HCT116 (cell line): Measurements from ENCODE around the gene MICAL3. TPM values are rescaled to one million over a fixed set of nuclear protein-coding genes. Genes with fewer than 3 reads are reported as not detected.

Source experiments
- ATAC-seq: fragments of 200-7000 bp; cut with Tn5 transposase; 2 replicates; pipeline ENCODE4 v1.9.1; 2020; ENCODE audit warnings: mild to moderate bottlenecking, moderate library complexity
- BruUV-seq: library from RNA; stranded (reverse); fragments of 400-500 nt; replicated peaks from 2 replicates; lab custom pipeline; 2021; lab: Mats Ljungman, UMichigan
- CTCF ChIA-PET: fragments of 300-600 bp; sonication (Branson Sonifier 250); formaldehyde crosslinking; loops from one replicate; lab custom pipeline; 2021; ENCODE audit warnings: antibody characterized with exemption; lab: Charles Lee
- POLR2A ChIA-PET: fragments of 300-600, 350-600 bp; sonication (Branson Sonifier 250); formaldehyde crosslinking; loops from one replicate; lab custom pipeline; 2021; ENCODE audit warnings: antibody characterized with exemption; lab: Charles Lee
- RAD21 ChIA-PET, 2 experiments: fragments of 300-600 bp; sonication (Branson Sonifier 250); formaldehyde crosslinking; loops; one replicate each; lab custom pipeline; 2023; ENCODE audit warnings: low total read pairs in 2 of 2; ENCODE audit not compliant: uncharacterized antibody in 2 of 2, unreplicated experiment in 2 of 2, low non-redundant PET in 1 of 2; lab: Charles Lee
- DNase-seq: peaks from one replicate; pipeline ENCODE4 v3.0.0-alpha.2; 2010; ENCODE audit warnings: low read depth, low spot score
- H2AFZ ChIP-seq: fragments of 200-600 bp; shearing (Covaris generic), sonication (generic); 2 replicates; pipeline ENCODE4 v1.6.1; 2017; ENCODE audit warnings: low read depth, mixed run types, mixed read lengths, antibody characterized with exemption, low read length; ENCODE audit not compliant: poor library complexity, severe bottlenecking
- H3K27ac ChIP-seq: 2 replicates; pipeline ENCODE4 v1.5.1; 2012; ENCODE audit warnings: low read depth, low read length
- H3K27me3 ChIP-seq: fragments of 200-600 bp; sonication (generic); 2 replicates; pipeline ENCODE4 v1.6.1; 2016; ENCODE audit warnings: mixed run types, low read length, mixed read lengths; ENCODE audit not compliant: insufficient read depth
- H3K36me3 ChIP-seq, 2 experiments: fragments of 200-500 bp in 1 of 2; fragments of 200-600 bp in 1 of 2; sonication (Bioruptor generic) in 1 of 2; sonication (generic) in 1 of 2; 2 replicates each; pipeline versions ENCODE4 v1.5.1 to v1.6.1; 2014 to 2016; ENCODE audit warnings: low read length in 2 of 2, inconsistent platforms in 1 of 2, mixed read lengths in 1 of 2, mixed run types in 1 of 2; ENCODE audit not compliant: insufficient read depth in 2 of 2, control insufficient read depth in 1 of 2
- H3K4me1 ChIP-seq, 2 experiments: fragments of 200-600 bp in 1 of 2; sonication (generic) in 1 of 2; 2 replicates each; pipeline versions ENCODE4 v1.5.1 to v1.6.1; 2012 to 2017; ENCODE audit warnings: low read length in 2 of 2, inconsistent platforms in 1 of 2, mild to moderate bottlenecking in 1 of 2, mixed read lengths in 1 of 2, mixed run types in 1 of 2, moderate library complexity in 1 of 2; ENCODE audit not compliant: insufficient read depth in 2 of 2, control insufficient read depth in 1 of 2
- H3K4me2 ChIP-seq: fragments of 200-600 bp; sonication (generic); 2 replicates; pipeline ENCODE4 v1.6.1; 2017; ENCODE audit warnings: mixed run types, low read length, mixed read lengths
- H3K4me3 ChIP-seq, 2 experiments: fragments of 200-600 bp in 1 of 2; sonication (generic) in 1 of 2; replicated peaks in 1 of 2; 2 replicates each; pipeline ENCODE4 v1.5.1; 2011 to 2016; ENCODE audit warnings: low read length in 2 of 2, control low read depth in 1 of 2, low read depth in 1 of 2, mild to moderate bottlenecking in 1 of 2, mixed read lengths in 1 of 2, mixed run types in 1 of 2
- H3K79me2 ChIP-seq: fragments of 200-600 bp; sonication (generic); 2 replicates; pipeline ENCODE4 v1.6.1; 2017; ENCODE audit warnings: mild to moderate bottlenecking, mixed run types, low read length, moderate library complexity, mixed read lengths; ENCODE audit not compliant: insufficient read depth
- H3K9ac ChIP-seq: fragments of 200-600 bp; sonication (generic); 2 replicates; pipeline ENCODE4 v1.6.1; 2016; ENCODE audit warnings: low read length, mixed read lengths
- H3K9me2 ChIP-seq: fragments of 200-600 bp; sonication (generic), shearing (Covaris generic); 2 replicates; pipeline ENCODE4 v1.6.1; 2017; ENCODE audit warnings: mixed run types, mild to moderate bottlenecking, moderate library complexity; ENCODE audit not compliant: insufficient read depth
- H3K9me3 ChIP-seq, 2 experiments: fragments of 200-500 bp in 1 of 2; fragments of 200-600 bp in 1 of 2; sonication (Bioruptor generic) in 1 of 2; sonication (generic) in 1 of 2; 2 replicates each; pipeline ENCODE4 v1.6.1; 2014 to 2017; ENCODE audit warnings: low read length in 2 of 2, mixed read lengths in 2 of 2, inconsistent platforms in 1 of 2, low read depth in 1 of 2, mild to moderate bottlenecking in 1 of 2, mixed run types in 1 of 2, moderate library complexity in 1 of 2; ENCODE audit not compliant: control insufficient read depth in 1 of 2, insufficient read depth in 1 of 2
- H4K20me1 ChIP-seq: fragments of 200-600 bp; sonication (generic), shearing (Covaris generic); 2 replicates; pipeline ENCODE4 v1.6.1; 2017; ENCODE audit warnings: mixed run types, mild to moderate bottlenecking, moderate library complexity; ENCODE audit not compliant: insufficient read depth
- CBX3 ChIP-seq: IDR thresholded peaks from 2 replicates; pipeline ENCODE4 v1.6.1; 2012; ENCODE audit warnings: low read depth
- CEBPB ChIP-seq: IDR thresholded peaks from 2 replicates; pipeline ENCODE4 v1.6.1; 2012; ENCODE audit warnings: low read depth
- EGR1 ChIP-seq: IDR thresholded peaks from 2 replicates; pipeline ENCODE4 v1.6.1; 2012; ENCODE audit warnings: low read depth
- ELF1 ChIP-seq: IDR thresholded peaks from 2 replicates; pipeline ENCODE4 v1.6.1; 2012; ENCODE audit warnings: low read depth, borderline replicate concordance
- EZH2 ChIP-seq: fragments of 200-600 bp; sonication (generic); IDR thresholded peaks from 2 replicates; pipeline ENCODE4 v1.6.1; 2017; ENCODE audit warnings: antibody characterized with exemption, mixed run types
- EZH2phosphoT487 ChIP-seq: fragments of 200-600 bp; IDR thresholded peaks from 2 replicates; pipeline ENCODE4 v1.6.1; 2018; ENCODE audit warnings: antibody characterized with exemption, borderline replicate concordance
- FOSL1 ChIP-seq: IDR thresholded peaks from 2 replicates; pipeline ENCODE4 v1.6.1; 2012; ENCODE audit warnings: low read depth
- POLR2A ChIP-seq: IDR thresholded peaks from 2 replicates; pipeline ENCODE4 v1.7.0; 2011; ENCODE audit warnings: borderline replicate concordance; ENCODE audit not compliant: insufficient read depth, insufficient read length; ENCODE audit errors: extremely low read depth
- SIN3A ChIP-seq: IDR thresholded peaks from 2 replicates; pipeline ENCODE4 v1.6.1; 2012; ENCODE audit warnings: low read depth
- SP1 ChIP-seq: IDR thresholded peaks from 2 replicates; pipeline ENCODE4 v1.6.1; 2012; ENCODE audit warnings: low read depth
- SRF ChIP-seq: IDR thresholded peaks from 2 replicates; pipeline ENCODE4 v1.6.1; 2012; ENCODE audit warnings: low read depth
- TCF7L2 ChIP-seq: IDR thresholded peaks from 2 replicates; pipeline ENCODE4 v1.7.0; 2011; ENCODE audit warnings: borderline replicate concordance, inconsistent platforms; ENCODE audit not compliant: insufficient read depth, insufficient read length; ENCODE audit errors: extremely low read depth
- ZFX ChIP-seq: fragments of 450-650 bp; IDR thresholded peaks from 2 replicates; pipeline ENCODE4 v1.6.1; 2017
- intact Hi-C: fragments of 100-400 bp; cut with micrococcal nuclease; formaldehyde crosslinking; loops from 2 replicates; pipeline ENCODE4 v1.10.0; 2022
- total RNA-seq: library from RNA; stranded (reverse); gene quantifications from one replicate; pipeline ENCODE4 v1.2.1, GENCODE V29; 2021; ENCODE audit not compliant: unreplicated experiment
- TF ChIP-seq, protein P1 (sequence below), 3 experiments: fragments of 200-600 bp in 1 of 3; sonication (generic) in 1 of 3; IDR thresholded peaks in 2 of 3; conservative IDR thresholded peaks in 1 of 3; 2 replicates each; pipeline ENCODE4 v1.5.1; 2012 to 2017; ENCODE audit warnings: low read depth in 2 of 3, low read length in 2 of 3, antibody characterized with exemption in 1 of 3, borderline replicate concordance in 1 of 3, control low read depth in 1 of 3, mild to moderate bottlenecking in 1 of 3, mixed read lengths in 1 of 3, mixed run types in 1 of 3, moderate library complexity in 1 of 3; ENCODE audit not compliant: insufficient read depth in 1 of 3
- TF ChIP-seq, protein P2 (sequence below): IDR thresholded peaks from 2 replicates; pipeline ENCODE4 v1.6.1; 2012; ENCODE audit warnings: low read depth
- TF ChIP-seq, protein P3 (sequence below): IDR thresholded peaks from 2 replicates; pipeline ENCODE4 v1.6.1; 2012

MICAL3 gene
- total RNA-seq, 1 experiment from 2014 or later, result 30.8 TPM

GRCh38 chr22:17831501-17832251 lies 192.7 kb downstream of the MICAL3 start:
- H3K27me3 ChIP-seq, result no peaks in the 10 kb centered on the region
- ChIA-PET RAD21 (interaction anchor here in 1 of 2 experiments (2.3 kb wide), 1 partner anchor 244 kb away, joined by 12 read pairs; no protein-coding TSS in a partner anchor), POLR2A (no interaction called here), CTCF (interaction anchor here (5.5 kb wide), 1 partner anchor 245 kb away, joined by 121 read pairs; the partner anchor contains the start of gene PEX26)
- no peak overlapping the region for H3K27ac ChIP-seq
- H3K4me2 ChIP-seq, result no peak overlapping the region
- H2AFZ ChIP-seq, result no peak overlapping the region
- H3K4me1 ChIP-seq, result no peaks in the 10 kb centered on the region
- BruUV-seq, result TSS peak; percentile 25
- H4K20me1 ChIP-seq, result no peaks in the 10 kb centered on the region
- no peak for ATAC-seq
- DNase-seq, result no peak
- intact Hi-C loops, result no loop called here
- H3K4me3 ChIP-seq, result no peak overlapping the region
- H3K9ac ChIP-seq, result no peak overlapping the region
- no peaks in the 10 kb centered on the region for H3K9me3 ChIP-seq
- TF ChIP-seq SP1, result no peak
- TF ChIP-seq TCF7L2, result no peak
- TF ChIP-seq CEBPB, result no peak
- no peak for TF ChIP-seq FOSL1
- TF ChIP-seq POLR2A, result no peak
- no peak for TF ChIP-seq EGR1
- TF ChIP-seq SIN3A, result no peak
- no peak for TF ChIP-seq SRF
- TF ChIP-seq EZH2phosphoT487, result no peak
- no peak for TF ChIP-seq ELF1
- no peak for TF ChIP-seq EZH2
- no peak for TF ChIP-seq CBX3
- no peak for TF ChIP-seq ZFX
- TF ChIP-seq, protein P1, sequence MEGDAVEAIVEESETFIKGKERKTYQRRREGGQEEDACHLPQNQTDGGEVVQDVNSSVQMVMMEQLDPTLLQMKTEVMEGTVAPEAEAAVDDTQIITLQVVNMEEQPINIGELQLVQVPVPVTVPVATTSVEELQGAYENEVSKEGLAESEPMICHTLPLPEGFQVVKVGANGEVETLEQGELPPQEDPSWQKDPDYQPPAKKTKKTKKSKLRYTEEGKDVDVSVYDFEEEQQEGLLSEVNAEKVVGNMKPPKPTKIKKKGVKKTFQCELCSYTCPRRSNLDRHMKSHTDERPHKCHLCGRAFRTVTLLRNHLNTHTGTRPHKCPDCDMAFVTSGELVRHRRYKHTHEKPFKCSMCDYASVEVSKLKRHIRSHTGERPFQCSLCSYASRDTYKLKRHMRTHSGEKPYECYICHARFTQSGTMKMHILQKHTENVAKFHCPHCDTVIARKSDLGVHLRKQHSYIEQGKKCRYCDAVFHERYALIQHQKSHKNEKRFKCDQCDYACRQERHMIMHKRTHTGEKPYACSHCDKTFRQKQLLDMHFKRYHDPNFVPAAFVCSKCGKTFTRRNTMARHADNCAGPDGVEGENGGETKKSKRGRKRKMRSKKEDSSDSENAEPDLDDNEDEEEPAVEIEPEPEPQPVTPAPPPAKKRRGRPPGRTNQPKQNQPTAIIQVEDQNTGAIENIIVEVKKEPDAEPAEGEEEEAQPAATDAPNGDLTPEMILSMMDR (IDR thresholded peaks at IDR 0.05 in 2 of 3, conservative IDR thresholded peaks at IDR 0.05 in 1 of 3; ENCODE audit: borderline replicate concordance in 1 of 3, insufficient read depth in 1 of 3, low read depth in 2 of 3, low read length in 2 of 3), result no peak
- TF ChIP-seq, protein P2, sequence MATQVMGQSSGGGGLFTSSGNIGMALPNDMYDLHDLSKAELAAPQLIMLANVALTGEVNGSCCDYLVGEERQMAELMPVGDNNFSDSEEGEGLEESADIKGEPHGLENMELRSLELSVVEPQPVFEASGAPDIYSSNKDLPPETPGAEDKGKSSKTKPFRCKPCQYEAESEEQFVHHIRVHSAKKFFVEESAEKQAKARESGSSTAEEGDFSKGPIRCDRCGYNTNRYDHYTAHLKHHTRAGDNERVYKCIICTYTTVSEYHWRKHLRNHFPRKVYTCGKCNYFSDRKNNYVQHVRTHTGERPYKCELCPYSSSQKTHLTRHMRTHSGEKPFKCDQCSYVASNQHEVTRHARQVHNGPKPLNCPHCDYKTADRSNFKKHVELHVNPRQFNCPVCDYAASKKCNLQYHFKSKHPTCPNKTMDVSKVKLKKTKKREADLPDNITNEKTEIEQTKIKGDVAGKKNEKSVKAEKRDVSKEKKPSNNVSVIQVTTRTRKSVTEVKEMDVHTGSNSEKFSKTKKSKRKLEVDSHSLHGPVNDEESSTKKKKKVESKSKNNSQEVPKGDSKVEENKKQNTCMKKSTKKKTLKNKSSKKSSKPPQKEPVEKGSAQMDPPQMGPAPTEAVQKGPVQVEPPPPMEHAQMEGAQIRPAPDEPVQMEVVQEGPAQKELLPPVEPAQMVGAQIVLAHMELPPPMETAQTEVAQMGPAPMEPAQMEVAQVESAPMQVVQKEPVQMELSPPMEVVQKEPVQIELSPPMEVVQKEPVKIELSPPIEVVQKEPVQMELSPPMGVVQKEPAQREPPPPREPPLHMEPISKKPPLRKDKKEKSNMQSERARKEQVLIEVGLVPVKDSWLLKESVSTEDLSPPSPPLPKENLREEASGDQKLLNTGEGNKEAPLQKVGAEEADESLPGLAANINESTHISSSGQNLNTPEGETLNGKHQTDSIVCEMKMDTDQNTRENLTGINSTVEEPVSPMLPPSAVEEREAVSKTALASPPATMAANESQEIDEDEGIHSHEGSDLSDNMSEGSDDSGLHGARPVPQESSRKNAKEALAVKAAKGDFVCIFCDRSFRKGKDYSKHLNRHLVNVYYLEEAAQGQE, result no peak
- TF ChIP-seq, protein P3, sequence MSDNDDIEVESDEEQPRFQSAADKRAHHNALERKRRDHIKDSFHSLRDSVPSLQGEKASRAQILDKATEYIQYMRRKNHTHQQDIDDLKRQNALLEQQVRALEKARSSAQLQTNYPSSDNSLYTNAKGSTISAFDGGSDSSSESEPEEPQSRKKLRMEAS, result no peak
- H3K36me3 ChIP-seq, result peaks cover 9 to 26% of the 10 kb centered on the region in 2 experiments; a peak in 3 of 4 replicates
- H3K9me2 ChIP-seq, result no peaks in the 10 kb centered on the region
- no peaks in the 10 kb centered on the region for H3K79me2 ChIP-seq
